GM21576 (cell line): Measurements from ENCODE around the gene MLST8.

ENCODE experiments used
- ATAC-seq: cut with Tn5 transposase; IDR thresholded peaks from one replicate; pipeline ENCODE4 v1.9.1; 2021; ENCODE audit warnings: mild to moderate bottlenecking, moderate library complexity; ENCODE audit not compliant: unreplicated experiment

MLST8 gene

GRCh38 chr16:2206780-2207433 lies 1.7 kb downstream of the MLST8 start:
- ATAC-seq, result no peak

- no peak for ATAC-seq
These were observed 2.6 kb downstream of the MLST8 start for GRCh38 chr16:2207872-2208271.

DNA sequence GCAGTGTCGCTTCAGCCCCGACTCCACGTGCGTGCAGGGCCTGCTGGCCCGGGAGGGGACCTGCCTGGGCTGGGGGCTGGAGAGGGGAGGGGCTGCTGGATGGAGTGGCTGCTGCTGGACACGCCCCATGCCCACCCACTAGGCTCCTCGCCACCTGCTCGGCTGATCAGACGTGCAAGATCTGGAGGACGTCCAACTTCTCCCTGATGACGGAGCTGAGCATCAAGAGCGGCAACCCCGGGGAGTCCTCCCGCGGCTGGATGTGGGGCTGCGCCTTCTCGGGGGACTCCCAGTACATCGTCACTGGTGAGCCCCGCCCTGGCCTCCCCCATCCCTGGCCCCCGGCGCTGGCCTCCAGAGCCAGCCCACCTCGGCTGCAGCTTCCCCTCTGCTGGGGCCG lies 3.1 kb downstream of the MLST8 start:
- ATAC-seq, result no peak

DNA sequence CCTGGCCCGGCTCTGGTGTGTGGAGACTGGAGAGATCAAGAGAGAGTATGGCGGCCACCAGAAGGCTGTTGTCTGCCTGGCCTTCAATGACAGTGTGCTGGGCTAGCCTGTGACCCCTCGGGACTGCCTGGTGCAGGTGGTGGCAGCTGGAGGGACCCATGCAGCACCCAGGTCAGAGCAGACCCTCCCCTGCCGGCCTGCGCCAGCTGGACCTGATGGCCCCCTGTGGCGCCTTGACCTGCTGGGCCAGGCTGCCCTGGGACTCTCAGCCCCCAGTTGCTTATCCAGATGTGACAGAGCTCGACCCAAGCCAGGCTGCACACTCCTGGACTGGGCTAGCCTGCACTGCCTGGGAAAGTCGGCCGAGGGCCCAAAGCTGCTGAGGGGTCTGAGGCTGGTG lies 3.5 kb downstream of the MLST8 start:
- ATAC-seq, result no peak

GRCh38 chr16:2209258-2210008 lies 4.2 kb downstream of the MLST8 start:
- ATAC-seq, result no peak

DNA sequence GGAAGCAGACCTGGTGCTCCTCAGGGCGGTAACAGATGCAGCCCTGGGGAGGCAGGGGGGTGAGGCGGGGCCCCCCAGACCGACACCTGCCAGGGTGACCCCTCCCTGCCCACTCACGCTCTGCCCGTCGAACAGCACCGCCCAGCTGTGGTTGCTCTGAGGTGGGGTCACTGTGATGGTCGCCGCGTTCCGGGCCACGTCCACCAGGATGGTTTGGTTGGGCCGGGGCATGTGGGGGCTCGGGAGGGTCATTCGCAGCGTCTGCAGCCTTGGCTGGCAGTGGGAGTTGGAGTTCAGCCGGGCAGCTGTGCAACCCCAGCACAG lies 4.7 kb downstream of the MLST8 start:
- no peak for ATAC-seq

DNA sequence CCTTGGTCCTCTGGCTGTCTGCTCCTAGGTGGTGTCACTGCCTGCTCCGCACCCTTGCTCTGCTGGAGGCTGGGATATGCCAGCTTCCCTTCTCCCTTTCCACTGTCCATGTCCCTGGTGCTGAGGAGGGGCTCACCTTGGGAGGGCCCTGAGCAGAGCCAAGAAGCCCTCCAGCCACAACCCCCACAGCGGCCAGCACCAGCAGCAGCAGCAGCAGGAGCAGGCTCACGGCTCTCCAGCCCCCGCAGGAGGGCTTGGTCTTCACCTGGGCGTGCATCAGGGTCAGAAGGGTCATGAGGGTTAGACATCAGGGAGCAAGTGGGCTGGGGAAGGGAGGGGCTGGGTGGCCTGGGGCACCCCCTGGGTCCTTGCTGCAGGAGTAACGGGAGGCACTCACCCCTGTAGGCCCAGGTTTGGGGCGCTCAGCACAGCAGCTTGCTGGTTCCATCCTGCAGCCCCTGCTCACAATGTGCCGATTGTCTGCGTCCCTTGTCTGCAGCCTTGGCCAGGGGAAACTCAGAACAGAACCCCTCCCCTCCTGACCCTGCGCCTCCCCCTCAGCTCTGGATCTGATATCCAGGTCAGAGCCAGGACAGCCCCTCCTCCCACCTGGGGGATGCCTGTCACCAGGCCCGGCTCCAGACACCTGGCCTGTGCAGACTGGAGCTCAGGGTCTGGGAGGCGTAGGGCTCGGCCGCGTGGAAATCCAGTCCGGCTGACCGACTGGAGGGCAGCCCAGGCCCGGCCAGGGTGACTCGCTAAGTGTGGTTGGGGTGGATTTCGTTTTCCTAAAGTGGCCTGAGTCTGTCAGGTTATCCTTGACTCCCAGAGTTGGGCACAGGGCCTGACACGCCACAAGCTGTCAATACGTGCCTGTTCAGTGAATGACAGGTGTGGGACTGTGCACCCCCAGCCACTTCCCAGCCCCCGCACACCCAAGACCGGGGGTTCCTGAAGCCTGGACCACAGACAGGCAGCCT lies 5.4 kb downstream of the MLST8 start, which contains the start of gene BRICD5:
Gene BRICD5 (minus strand): TSS at position 478 of the 980 bp plus-strand sequence. CDS start 30 bp downstream, at position 448.
- no peak for ATAC-seq

- ATAC-seq, result no peak
These were observed 6.7 kb downstream of the MLST8 start for GRCh38 chr16:2211923-2212347.

GRCh38 chr16:2212362-2213324 lies 7.4 kb downstream of the MLST8 start:
- no peak for ATAC-seq

DNA sequence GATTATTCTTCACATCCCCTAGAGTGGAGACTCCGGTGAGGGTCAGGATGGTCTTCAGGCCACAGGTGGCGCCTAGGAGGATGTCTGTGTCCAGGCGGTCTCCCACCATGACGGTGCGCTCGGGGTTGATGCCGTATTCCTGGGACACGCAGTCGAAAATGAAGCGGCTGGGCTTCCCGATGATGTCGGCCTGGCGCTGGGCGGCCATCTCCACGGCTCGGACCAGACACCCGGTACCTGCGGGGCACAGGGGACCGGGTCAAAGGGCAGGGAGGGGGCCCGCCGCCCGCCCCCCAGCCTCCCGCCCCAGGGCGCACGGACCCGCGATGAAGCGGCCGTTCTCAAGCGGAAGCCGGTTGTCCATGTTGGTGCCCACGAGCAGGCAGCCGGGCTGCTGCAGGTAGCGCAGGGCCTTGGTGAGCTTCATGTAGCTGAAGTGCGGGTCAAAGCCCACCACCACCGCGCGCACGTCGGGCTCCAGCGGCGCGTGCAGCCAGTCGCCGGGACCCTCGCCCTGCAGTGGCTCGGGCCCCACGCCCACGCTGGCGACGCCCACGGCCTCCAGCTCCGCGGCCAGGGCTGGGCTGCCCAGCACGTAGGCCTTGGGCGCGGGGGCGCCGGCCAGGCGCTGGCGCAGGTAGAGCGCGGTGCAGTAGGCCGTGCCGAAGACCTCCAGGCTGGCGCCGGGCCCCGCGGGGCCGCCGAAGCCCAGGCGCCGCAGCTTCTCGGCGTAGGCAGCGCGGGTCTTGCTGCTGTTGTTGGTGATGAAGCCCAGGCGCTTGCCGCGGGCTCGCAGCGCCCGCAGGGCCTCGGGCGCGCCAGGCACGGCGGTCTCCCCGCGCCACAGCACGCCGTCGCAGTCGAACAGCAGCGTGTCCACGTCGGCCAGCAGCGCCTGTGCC lies 8.8 kb downstream of the MLST8 start:
- ATAC-seq, result peak; percentile 2

- peak; percentile 85 for ATAC-seq
These were observed 9.4 kb downstream of the MLST8 start, which contains the start of gene PGP for GRCh38 chr16:2214719-2214968. Gene PGP (minus strand): TSS chr16:2214840. CDS start chr16:2214777, 63 bp downstream.

- ATAC-seq, result no peak
These were observed 11.1 kb downstream of the MLST8 start for GRCh38 chr16:2216330-2216729.

GRCh38 chr16:2223221-2223941 lies 18.1 kb downstream of the MLST8 start, which contains the start of gene E4F1:
Gene E4F1 (plus strand): TSS chr16:2223591. CDS start chr16:2223614, 23 bp downstream.
- peak; percentile 91 for ATAC-seq

GRCh38 chr16:2223942-2224486 lies 18.8 kb downstream of the MLST8 start:
- peak; percentile 16 for ATAC-seq

DNA sequence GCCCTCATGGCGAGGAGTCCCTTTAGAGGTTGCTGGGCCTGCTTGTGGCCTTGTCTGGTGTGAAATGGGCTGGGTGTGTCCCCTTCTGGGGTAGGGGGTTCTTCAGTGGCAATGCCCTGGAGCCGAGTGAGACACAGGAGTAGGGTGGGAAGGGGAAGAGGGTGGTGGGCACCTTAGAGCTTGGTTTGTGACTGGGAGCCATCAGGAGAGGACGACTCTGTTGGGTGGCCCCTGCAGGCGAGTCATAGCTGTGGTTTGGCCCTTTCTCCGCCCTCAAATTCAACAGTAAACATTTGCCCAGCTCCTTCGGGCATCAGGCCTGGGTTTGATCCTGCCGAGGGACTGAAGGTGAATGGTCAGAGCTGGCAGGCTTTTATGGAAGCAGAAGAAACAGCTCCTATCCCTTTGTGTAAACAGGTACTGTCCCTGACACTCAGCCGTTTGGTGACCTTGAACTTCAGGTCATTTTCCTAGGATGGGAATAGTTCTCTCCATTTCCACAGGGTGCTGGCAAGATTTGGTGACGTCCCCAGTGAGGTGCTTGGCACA lies 21.1 kb downstream of the MLST8 start:
- no peak for ATAC-seq

DNA sequence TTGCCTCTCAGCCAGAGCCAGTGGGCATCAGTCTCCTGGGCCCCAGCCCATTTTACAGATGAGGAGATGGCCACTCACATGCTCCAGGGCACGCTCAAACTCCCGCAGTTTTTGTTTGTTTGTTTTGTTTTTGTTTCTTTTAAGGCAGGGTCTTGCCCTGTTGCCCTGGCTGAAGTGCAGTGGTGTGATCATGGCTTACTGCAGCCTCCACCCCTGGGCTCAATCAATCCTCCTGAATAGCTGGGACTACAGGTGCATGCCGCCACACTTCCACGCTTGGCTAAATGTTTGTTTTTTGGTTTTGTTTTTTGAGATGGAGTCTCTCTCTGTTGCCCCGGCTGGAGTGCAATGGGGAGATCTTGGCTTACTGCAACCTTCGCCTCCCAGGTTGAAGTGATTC lies 21.7 kb downstream of the MLST8 start:
- ATAC-seq, result no peak

DNA sequence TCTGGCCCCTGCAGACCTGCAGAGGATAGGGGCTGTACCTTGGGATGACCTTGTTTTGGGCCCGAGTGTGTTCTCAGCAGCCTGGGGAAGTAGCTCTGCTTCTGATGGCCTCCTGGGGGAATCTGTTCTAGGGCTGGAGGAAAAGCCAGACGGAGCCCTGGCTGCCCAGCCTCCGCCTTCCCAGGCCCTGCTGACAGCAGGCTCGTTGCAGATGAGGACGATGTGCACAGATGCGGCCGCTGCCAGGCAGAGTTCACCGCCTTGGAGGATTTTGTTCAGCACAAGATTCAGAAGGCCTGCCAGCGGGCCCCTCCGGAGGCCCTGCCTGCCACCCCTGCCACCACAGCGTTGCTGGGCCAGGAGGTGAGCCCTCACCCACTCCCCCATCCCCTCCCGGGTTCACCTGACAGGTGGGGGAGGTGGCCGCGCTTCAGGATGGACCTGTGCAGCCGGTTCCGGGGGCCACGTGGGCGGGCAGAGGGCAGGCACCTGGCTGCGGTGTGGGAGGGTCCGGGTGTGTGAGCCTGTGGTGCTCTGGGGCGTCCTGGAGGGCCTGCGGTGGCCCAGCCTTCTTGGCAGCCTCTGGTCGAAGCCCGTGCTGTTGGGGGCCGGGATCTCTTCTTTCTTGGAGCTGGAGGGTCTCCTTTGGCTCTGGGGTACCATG lies 23.0 kb downstream of the MLST8 start:
- ATAC-seq, result no peak
